ENCODE results near the gene ZBTB46. TPM values are rescaled to one million over a fixed set of nuclear protein-coding genes. Genes with fewer than 3 reads are reported as not detected.
"Not testable (repeated sequence)": the region's sequence is repeated elsewhere in the genome, so short reads cannot be mapped to it uniquely, and the experiment has no call there.

Gene ZBTB46
- total RNA-seq, 2 experiments from 2014 or later: 0.11 to 0.25 TPM

- POLR2A ChIA-PET: no interaction called here
Observed at GRCh38 chr20:63777614-63778013, 53.5 kb downstream of the ZBTB46 start.

GRCh38 chr20:63776875-63777274, 54.2 kb downstream of the ZBTB46 start:
- H3K4me1 Mint-ChIP-seq; H3K27ac Mint-ChIP-seq; H3K4me3 Mint-ChIP-seq; H3K9me3 Mint-ChIP-seq; POLR2A ChIA-PET; H3K27me3 Mint-ChIP-seq; H3K36me3 Mint-ChIP-seq; ATAC-seq (ENCODE audit: low read depth); DNase-seq: not testable (repeated sequence)

More at GRCh38 chr20:63777614-63778013, 53.5 kb downstream of the ZBTB46 start:
- Mint-ChIP-seq H3K4me3 (no peak overlapping the region), H3K36me3 (no peaks in the 10 kb centered on the region), H3K27ac (no peak overlapping the region), H3K27me3 (peaks cover 4% of the 10 kb centered on the region), H3K4me1 (peaks cover 13% of the 10 kb centered on the region), H3K9me3 (no peaks in the 10 kb centered on the region)
- ATAC-seq (ENCODE audit: low read depth): no peak
- no peak for DNase-seq

GRCh38 chr20:63775096-63775978, 55.7 kb downstream of the ZBTB46 start:
- DNase-seq (peak; percentile 59), ATAC-seq (ENCODE audit: low read depth) (no peak)
- no peak overlapping the region for H3K27ac Mint-ChIP-seq
- no peaks in the 10 kb centered on the region for H3K27me3 Mint-ChIP-seq
- peak overlapping the region; percentile 25 for H3K4me3 Mint-ChIP-seq
- no peaks in the 10 kb centered on the region for H3K4me1 Mint-ChIP-seq
- no peaks in the 10 kb centered on the region for H3K9me3 Mint-ChIP-seq
- POLR2A ChIA-PET: interaction anchor here (1.0 kb wide), 1 partner anchor 37 kb away, joined by 3 read pairs; no protein-coding TSS in a partner anchor
- no peaks in the 10 kb centered on the region for H3K36me3 Mint-ChIP-seq

GRCh38 chr20:63774306-63774705, 56.8 kb downstream of the ZBTB46 start:
- POLR2A ChIA-PET: interaction anchor here (0.6 kb wide), 1 partner anchor 34 kb away, joined by 3 read pairs; no protein-coding TSS in a partner anchor

GRCh38 chr20:63773571-63774241, 57.4 kb downstream of the ZBTB46 start:
- H3K36me3 Mint-ChIP-seq: no peaks in the 10 kb centered on the region
- ATAC-seq (ENCODE audit: low read depth): no peak
- no peaks in the 10 kb centered on the region for H3K9me3 Mint-ChIP-seq
- no peaks in the 10 kb centered on the region for H3K4me1 Mint-ChIP-seq
- DNase-seq: no peak
- POLR2A ChIA-PET: interaction anchor here (0.6 kb wide), 1 partner anchor 33 kb away, joined by 3 read pairs; no protein-coding TSS in a partner anchor
- no peaks in the 10 kb centered on the region for H3K27me3 Mint-ChIP-seq
- no peak overlapping the region for H3K4me3 Mint-ChIP-seq
- H3K27ac Mint-ChIP-seq: no peak overlapping the region

More at GRCh38 chr20:63774306-63774705, 56.8 kb downstream of the ZBTB46 start:
- no peak for ATAC-seq (ENCODE audit: low read depth)
- H3K36me3 Mint-ChIP-seq: no peaks in the 10 kb centered on the region
- H3K27ac Mint-ChIP-seq: no peak overlapping the region
- H3K9me3 Mint-ChIP-seq: no peaks in the 10 kb centered on the region
- no peak for DNase-seq
- no peaks in the 10 kb centered on the region for H3K27me3 Mint-ChIP-seq
- H3K4me1 Mint-ChIP-seq: no peaks in the 10 kb centered on the region
- H3K4me3 Mint-ChIP-seq: no peak overlapping the region

- POLR2A ChIA-PET: no interaction called here
- H3K36me3 Mint-ChIP-seq: no peaks in the 10 kb centered on the region
- no peaks in the 10 kb centered on the region for H3K9me3 Mint-ChIP-seq
- no peak overlapping the region for H3K27ac Mint-ChIP-seq
- ATAC-seq (ENCODE audit: low read depth): no peak
- H3K4me1 Mint-ChIP-seq: no peaks in the 10 kb centered on the region
- H3K27me3 Mint-ChIP-seq: no peaks in the 10 kb centered on the region
- no peak for DNase-seq
- no peak overlapping the region for H3K4me3 Mint-ChIP-seq
Observed at GRCh38 chr20:63772781-63773518, 58.1 kb downstream of the ZBTB46 start.

GRCh38 chr20:63771046-63771707, 59.9 kb downstream of the ZBTB46 start:
- no peaks in the 10 kb centered on the region for H3K36me3 Mint-ChIP-seq

GRCh38 chr20:63769891-63770474, 61.1 kb downstream of the ZBTB46 start:
- H3K4me3 Mint-ChIP-seq: no peak overlapping the region
- ATAC-seq (ENCODE audit: low read depth) (no peak), DNase-seq (no peak)
- peaks cover 2% of the 10 kb centered on the region for H3K27me3 Mint-ChIP-seq
- H3K4me1 Mint-ChIP-seq: no peaks in the 10 kb centered on the region
- POLR2A ChIA-PET: no interaction called here
- no peaks in the 10 kb centered on the region for H3K9me3 Mint-ChIP-seq
- H3K36me3 Mint-ChIP-seq: no peaks in the 10 kb centered on the region
- no peak overlapping the region for H3K27ac Mint-ChIP-seq

More at GRCh38 chr20:63771046-63771707, 59.9 kb downstream of the ZBTB46 start:
- DNase-seq (no peak), ATAC-seq (ENCODE audit: low read depth) (no peak)
- H3K9me3 Mint-ChIP-seq: no peaks in the 10 kb centered on the region
- no peaks in the 10 kb centered on the region for H3K27me3 Mint-ChIP-seq
- H3K4me3 Mint-ChIP-seq: no peak overlapping the region
- no peak overlapping the region for H3K27ac Mint-ChIP-seq
- no peaks in the 10 kb centered on the region for H3K4me1 Mint-ChIP-seq
- POLR2A ChIA-PET: no interaction called here

- H3K27ac Mint-ChIP-seq: no peak overlapping the region
- H3K4me1 Mint-ChIP-seq: no peaks in the 10 kb centered on the region
- DNase-seq: no peak
- H3K36me3 Mint-ChIP-seq: no peaks in the 10 kb centered on the region
- peaks cover 2% of the 10 kb centered on the region for H3K27me3 Mint-ChIP-seq
- POLR2A ChIA-PET: interaction anchor here (0.9 kb wide), 1 partner anchor 19 kb away, joined by 3 read pairs; no protein-coding TSS in a partner anchor
- H3K4me3 Mint-ChIP-seq: no peak overlapping the region
- H3K9me3 Mint-ChIP-seq: no peaks in the 10 kb centered on the region
- ATAC-seq (ENCODE audit: low read depth): no peak
Observed at GRCh38 chr20:63768591-63769515, 62.2 kb downstream of the ZBTB46 start.

GRCh38 chr20:63767886-63768285, 63.2 kb downstream of the ZBTB46 start:
- ATAC-seq (ENCODE audit: low read depth) (no peak), DNase-seq (no peak)
- peaks cover 2% of the 10 kb centered on the region for H3K27me3 Mint-ChIP-seq
- no peak overlapping the region for H3K27ac Mint-ChIP-seq
- H3K36me3 Mint-ChIP-seq: no peaks in the 10 kb centered on the region
- no peak overlapping the region for H3K4me3 Mint-ChIP-seq
- no peaks in the 10 kb centered on the region for H3K9me3 Mint-ChIP-seq
- POLR2A ChIA-PET: interaction anchor here (0.6 to 0.9 kb wide), 2 partner anchors 18 to 83 kb away, joined by 3 to 4 read pairs; no protein-coding TSS in a partner anchor
- no peaks in the 10 kb centered on the region for H3K4me1 Mint-ChIP-seq

- no peak for ATAC-seq (ENCODE audit: low read depth)
- Mint-ChIP-seq H3K27me3 (peaks cover 5% of the 10 kb centered on the region), H3K4me3 (no peak overlapping the region), H3K27ac (no peak overlapping the region), H3K4me1 (no peaks in the 10 kb centered on the region), H3K9me3 (no peaks in the 10 kb centered on the region), H3K36me3 (no peaks in the 10 kb centered on the region)
- POLR2A ChIA-PET: interaction anchor here (0.6 kb wide), 1 partner anchor 83 kb away, joined by 4 read pairs; no protein-coding TSS in a partner anchor
- DNase-seq: no peak
Observed at GRCh38 chr20:63767456-63767855, 63.6 kb downstream of the ZBTB46 start.
